ENCODE measurements around the gene NACAD. TPM values are rescaled to one million over a fixed set of nuclear protein-coding genes. Genes with fewer than 3 reads are reported as not detected.

NACAD gene
- total and polyA plus RNA-seq, 8 donors: 0.29 to 24.1 (median 1.1) TPM

GRCh38 chr7:45033931-45034290 lies 54.9 kb downstream of the NACAD start:
- peaks cover 4 to 52% (median 11%) of the 10 kb centered on the region in 4 donors for H3K4me1 ChIP-seq
- no peak overlapping the region for H3K4me3 ChIP-seq
- no peaks in the 10 kb centered on the region for H3K27me3 ChIP-seq
- peaks cover 0 to 14% (median 8%) of the 10 kb centered on the region in 4 donors for H3K36me3 ChIP-seq
- no peak for DNase-seq
- 71 to 90% (median 83%) methylated on average over 4 of the region's 4 CpGs for WGBS, 5 donors
- no peaks in the 10 kb centered on the region for H3K9me3 ChIP-seq
- intact Hi-C loops (cut with DNase I; ENCODE audit: low total_unique reads): no loop called here
- TF ChIP-seq POLR2AphosphoS5 (IDR thresholded peaks at IDR 0.05) (no peak), EP300 (IDR thresholded peaks at IDR 0.05) (no peak), CTCF (IDR thresholded peaks at IDR 0.05) (no peak), POLR2A (IDR thresholded peaks at IDR 0.05) (no peak)
- H3K27ac ChIP-seq: no peak overlapping the region

- no peak for DNase-seq
- Histone ChIP-seq H3K27me3 (no peaks in the 10 kb centered on the region), H3K27ac (no peak overlapping the region), H3K9me3 (no peaks in the 10 kb centered on the region), H3K4me1 (peaks cover 4 to 52% (median 11%) of the 10 kb centered on the region in 4 donors), H3K36me3 (peaks cover 1 to 8% (median 3%) of the 10 kb centered on the region in 4 donors), H3K4me3 (no peak overlapping the region)
- no peak for TF ChIP-seq POLR2AphosphoS5 (IDR thresholded peaks at IDR 0.05)
- TF ChIP-seq EP300 (IDR thresholded peaks at IDR 0.05): no peak
- TF ChIP-seq POLR2A (IDR thresholded peaks at IDR 0.05): no peak
- TF ChIP-seq CTCF (IDR thresholded peaks at IDR 0.05): no peak
- 85 to 100% (median 95%) methylated on average over 1 of the region's 1 CpG for WGBS, 5 donors
- intact Hi-C loops (cut with DNase I; ENCODE audit: low total_unique reads): no loop called here
Observed at GRCh38 chr7:45033261-45033930, 55.4 kb downstream of the NACAD start.

- no peak for DNase-seq
- TF ChIP-seq POLR2AphosphoS5 (IDR thresholded peaks at IDR 0.05) (no peak), CTCF (IDR thresholded peaks at IDR 0.05) (no peak)
- Histone ChIP-seq H3K36me3 (peaks cover 0 to 8% (median 8%) of the 10 kb centered on the region in 4 donors), H3K4me3 (no peak overlapping the region), H3K27ac (no peak overlapping the region), H3K4me1 (peaks cover 4 to 46% (median 11%) of the 10 kb centered on the region in 4 donors), H3K9me3 (no peaks in the 10 kb centered on the region), H3K27me3 (no peaks in the 10 kb centered on the region)
- intact Hi-C loops (cut with DNase I; ENCODE audit: low total_unique reads): no loop called here
- WGBS, 5 donors: 85 to 94% (median 86%) methylated on average over 4 of the region's 4 CpGs
Observed at GRCh38 chr7:45032421-45032820, 56.3 kb downstream of the NACAD start.

- intact Hi-C loops (cut with DNase I; ENCODE audit: low total_unique reads): no loop called here
- Histone ChIP-seq H3K4me3 (no peak overlapping the region), H3K36me3 (peaks cover 0 to 13% (median 10%) of the 10 kb centered on the region in 4 donors), H3K27ac (no peak overlapping the region), H3K27me3 (no peaks in the 10 kb centered on the region), H3K9me3 (no peaks in the 10 kb centered on the region), H3K4me1 (peaks cover 4 to 44% (median 14%) of the 10 kb centered on the region in 4 donors)
- WGBS, 5 donors: 70 to 79% (median 76%) methylated on average over 4 of the region's 4 CpGs
- DNase-seq: no peak
- no peak for TF ChIP-seq POLR2A (IDR thresholded peaks at IDR 0.05)
- TF ChIP-seq POLR2AphosphoS5 (IDR thresholded peaks at IDR 0.05): no peak
- TF ChIP-seq EP300 (IDR thresholded peaks at IDR 0.05): no peak
- no peak for TF ChIP-seq CTCF (IDR thresholded peaks at IDR 0.05)
Observed at GRCh38 chr7:45031829-45032228, 56.9 kb downstream of the NACAD start.

Small RNAs within 50 kb of the gene (small RNA-seq; reads per million reads assigned to genes)
- 4.3 to 6.1 (median 5.2) reads per million in 4 donors for gene SNORA5A
- gene SNORA5B: 0 reads per million in 4 donors
- 103 to 153 (median 137) reads per million in 4 donors for gene SNORA5C

Other genes with a start within 250 kb of the NACAD start
- 100 to 1,000 TPM in 3 of 5 donors, 10 to 100 TPM in 2; 32.4 to 194 (median 139) TPM for gene H2AZ2, start 240.9 kb downstream of the NACAD start, total RNA-seq
- gene H2AZ2, start 240.9 kb downstream of the NACAD start, polyA plus RNA-seq: 100 to 1,000 TPM in 1 of 3 donors, 10 to 100 TPM in 2; 85.7 to 111 (median 98.0) TPM
- 10 to 100 TPM in 4 of 5 donors, 1 to 10 TPM in 1; 8.7 to 58.7 (median 20.4) TPM for gene PURB, start 203.4 kb downstream of the NACAD start, total RNA-seq
- 1 to 10 TPM; 4.7 to 6.8 (median 5.2) TPM for gene PURB, start 203.4 kb downstream of the NACAD start, polyA plus RNA-seq
- gene MYO1G, start 110.0 kb downstream of the NACAD start, total RNA-seq: 10 to 100 TPM in 1 of 5 donors, 1 to 10 TPM in 4; 1.7 to 16.7 (median 4.0) TPM
- gene MYO1G, start 110.0 kb downstream of the NACAD start, polyA plus RNA-seq: 1 to 10 TPM; 2.0 to 3.4 (median 3.2) TPM
- 10 to 100 TPM in 4 of 5 donors, 1 to 10 TPM in 1; 1.8 to 31.7 (median 17.2) TPM for gene CCM2, start 88.8 kb downstream of the NACAD start, total RNA-seq
- gene CCM2, start 88.8 kb downstream of the NACAD start, polyA plus RNA-seq: 10 to 100 TPM; 33.1 to 39.0 (median 38.7) TPM
- gene TBRG4, start 22.7 kb upstream of the NACAD start, total RNA-seq: 100 to 1,000 TPM in 2 of 5 donors, 10 to 100 TPM in 3; 40.8 to 219 (median 79.5) TPM
- 10 to 100 TPM; 31.2 to 45.2 (median 32.2) TPM for gene TBRG4, start 22.7 kb upstream of the NACAD start, polyA plus RNA-seq
- gene RAMP3, start 68.8 kb upstream of the NACAD start, total RNA-seq: 10 to 100 TPM in 2 of 5 donors, 1 to 10 TPM in 3; 2.6 to 17.6 (median 6.2) TPM
- gene RAMP3, start 68.8 kb upstream of the NACAD start, polyA plus RNA-seq: 10 to 100 TPM; 10.3 to 21.8 (median 11.9) TPM

Measured in stomach (tissue), 9 donors.